Medulla oblongata (tissue), 1 donor: ENCODE measurements around the gene OR6N2.

ENCODE experiments used
- DNase-seq: peaks from one replicate; pipeline ENCODE4 v3.0.0-alpha.2; 2015; ENCODE audit errors: extremely low spot score

OR6N2 gene

DNA sequence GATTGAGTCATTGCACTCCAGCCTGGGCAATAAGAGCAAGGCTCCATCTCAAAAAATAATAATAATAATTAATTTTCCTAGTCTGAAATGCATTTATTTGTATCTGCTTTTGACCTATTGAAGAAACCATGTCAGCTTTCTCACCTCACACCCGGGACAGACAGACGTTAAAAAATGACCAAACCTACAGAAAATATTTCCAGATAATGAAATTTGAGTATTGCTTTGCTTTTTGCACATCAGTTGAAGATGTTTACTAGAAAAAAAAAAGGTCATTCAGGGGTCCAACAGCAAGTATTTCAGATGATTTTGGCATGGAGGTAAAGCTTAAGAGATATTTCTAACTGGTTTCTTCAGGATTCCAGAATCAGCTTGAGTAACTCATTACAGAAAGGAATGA lies 26.6 kb downstream of the OR6N2 start, which contains the start of gene OR6K6:
TSS of gene OR6K6 (plus strand) at position 301 of the 400 bp plus-strand sequence. CDS start 168 bp downstream, outside the sequence.
- no peak for DNase-seq

DNA sequence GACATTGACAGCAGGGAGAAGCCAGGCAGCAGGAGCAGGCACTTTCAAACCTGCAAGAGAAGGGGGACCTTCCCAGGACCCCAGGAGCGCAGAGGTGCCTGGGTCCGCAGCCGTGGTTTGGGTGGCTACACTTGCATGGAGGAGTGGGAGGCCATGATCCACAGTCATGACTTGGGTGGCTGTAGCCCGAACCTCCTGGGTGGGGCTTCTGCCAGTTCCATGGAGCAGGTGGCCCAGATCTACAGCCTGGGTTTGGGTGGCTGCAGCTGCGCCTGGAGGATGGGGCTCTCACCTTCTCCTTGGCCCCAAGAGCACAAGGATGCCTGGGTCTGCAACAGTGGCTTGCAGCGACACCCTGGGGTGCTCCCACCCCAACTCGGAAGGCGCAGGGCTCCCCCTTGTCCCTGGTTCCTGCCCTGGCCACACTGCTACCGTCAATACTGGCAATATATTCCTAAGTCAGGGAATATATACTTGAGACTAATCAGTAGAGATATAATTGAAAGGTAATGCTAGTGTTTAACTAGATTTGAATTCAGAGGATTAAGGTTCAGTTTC lies 28.8 kb downstream of the OR6N2 start:
- DNase-seq, result no peak

DNA sequence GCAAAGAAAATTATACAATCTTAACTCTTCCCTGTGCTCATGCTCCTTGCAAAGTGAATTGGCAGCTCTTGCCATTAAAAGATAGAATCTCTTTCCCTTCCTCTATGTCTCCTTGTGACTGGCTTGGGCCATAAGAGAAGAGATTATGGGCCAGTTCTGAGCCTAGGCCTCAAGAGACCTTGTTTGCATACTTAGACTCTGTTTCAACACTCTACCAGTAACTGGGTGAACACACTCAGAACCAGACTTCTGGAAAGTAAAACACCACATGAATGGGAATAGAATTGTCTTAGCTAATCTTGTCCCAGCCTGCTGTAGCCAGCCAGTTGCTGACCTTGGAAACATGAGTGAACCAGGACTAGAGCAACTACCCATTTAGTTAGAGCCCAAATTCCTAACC lies 45.2 kb downstream of the OR6N2 start:
- no peak for DNase-seq

DNA sequence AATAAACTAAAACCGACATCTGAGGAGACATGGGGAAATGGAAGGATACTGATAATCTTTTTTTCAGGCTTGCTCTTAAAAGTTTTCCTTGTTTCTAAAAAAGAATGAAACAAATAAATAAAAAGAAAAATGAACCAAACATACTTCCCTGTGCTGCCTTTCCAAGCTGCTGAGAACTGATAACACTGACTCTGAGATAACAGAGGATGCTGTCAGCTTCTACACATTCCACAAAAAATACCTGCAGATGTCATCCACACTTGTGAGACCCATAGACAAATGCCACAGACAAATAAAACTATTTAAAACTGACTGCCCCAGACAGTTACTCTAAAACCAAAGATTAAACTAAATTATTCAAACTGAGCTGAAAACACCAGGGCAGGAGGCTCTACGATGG lies 48.5 kb downstream of the OR6N2 start:
- no peak for DNase-seq

DNA sequence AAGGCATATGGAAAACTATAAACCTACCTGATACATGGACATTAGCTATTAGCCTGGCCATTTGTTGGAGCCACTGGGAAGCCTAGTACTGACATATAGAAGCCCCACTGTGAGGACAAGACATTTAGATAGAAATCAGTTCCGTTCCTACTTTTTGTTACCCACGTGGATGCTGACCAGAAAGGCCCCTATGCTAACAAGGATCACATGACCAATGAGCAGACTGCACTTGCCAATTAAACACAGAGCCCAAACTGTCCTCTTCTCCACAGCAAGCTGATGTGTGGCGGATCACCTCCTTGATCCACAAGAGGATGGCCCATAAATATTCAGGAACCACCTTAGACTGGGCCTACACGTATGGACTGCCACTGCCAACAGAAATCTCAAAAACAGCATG lies 49.3 kb downstream of the OR6N2 start:
- no peak for DNase-seq

DNA sequence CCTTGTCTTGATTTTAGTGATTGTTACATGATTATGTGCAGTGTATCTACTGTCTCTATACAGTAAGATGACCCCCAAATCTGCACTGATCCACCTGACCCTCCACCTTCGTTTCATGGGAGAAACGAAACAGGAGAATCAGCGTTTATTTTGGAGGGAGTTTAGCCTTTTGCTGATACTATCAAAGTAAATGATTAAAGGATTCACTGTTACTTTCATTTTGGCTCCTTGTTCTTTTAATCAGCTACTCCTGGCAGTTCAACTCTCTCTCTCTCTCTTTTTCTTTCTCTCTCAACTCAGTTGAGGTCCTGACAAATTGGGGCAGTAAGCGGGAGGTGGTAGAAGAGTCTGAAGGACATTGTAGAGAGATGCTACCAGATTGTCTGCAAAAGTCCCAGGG lies 50.6 kb downstream of the OR6N2 start:
- DNase-seq, result no peak

DNA sequence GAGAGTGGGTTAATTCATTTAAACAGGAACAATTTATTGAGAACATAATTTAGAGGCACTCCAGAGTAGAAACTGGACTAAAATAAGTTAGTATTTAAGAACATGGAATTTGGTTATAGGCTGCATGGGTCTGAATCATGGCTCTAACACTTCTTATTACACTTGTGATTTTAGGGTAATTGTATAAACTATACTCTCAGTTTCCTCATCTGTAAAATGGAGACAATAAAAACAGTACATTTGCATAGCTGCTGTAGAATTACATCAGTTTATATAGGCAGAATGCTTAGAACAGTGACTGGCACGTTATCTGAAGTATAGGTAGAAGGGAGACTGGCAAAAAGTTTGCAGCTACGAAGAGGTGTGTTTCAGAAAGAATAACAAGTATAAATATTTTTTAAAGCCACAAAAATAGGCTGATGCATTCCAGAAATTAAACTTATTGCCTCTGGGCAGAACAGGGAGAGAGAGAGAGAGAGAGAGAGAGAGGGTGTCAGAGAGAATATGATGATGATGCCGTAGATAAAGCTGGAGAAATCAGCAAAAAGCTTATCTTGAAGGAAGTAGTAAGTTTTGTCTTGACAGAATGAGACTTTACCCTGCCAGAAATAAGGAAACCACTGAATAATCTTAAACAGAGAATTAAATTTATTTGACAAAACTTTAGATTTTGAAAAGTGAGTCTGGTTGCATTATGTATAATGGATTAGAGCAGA lies 52.3 kb downstream of the OR6N2 start:
- DNase-seq, result no peak

DNA sequence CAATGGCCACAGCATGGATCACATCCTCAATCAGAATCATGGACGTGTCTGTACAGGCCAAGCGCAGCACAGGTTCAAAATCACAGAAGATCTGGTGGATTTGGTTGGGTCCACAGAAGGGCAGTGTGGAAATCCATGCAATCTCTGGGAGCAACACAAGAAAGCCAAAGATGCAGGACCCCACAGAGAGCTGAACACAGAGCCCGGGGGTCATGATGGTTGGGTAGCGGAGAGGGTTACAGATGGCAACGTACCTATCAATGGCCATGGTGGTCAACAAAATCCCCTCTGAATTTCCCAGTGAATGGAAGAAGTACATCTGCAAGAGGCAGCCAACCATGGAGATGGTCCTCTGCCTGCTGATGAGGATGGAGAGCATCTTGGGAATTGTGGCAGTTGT lies 56.6 kb downstream of the OR6N2 start:
- DNase-seq, result no peak
